Glutamatergic neuron (in vitro differentiated cells): ENCODE data around the gene ZNF282. TPM values are rescaled to one million over a fixed set of nuclear protein-coding genes. Genes with fewer than 3 reads are reported as not detected.
"Not testable (repeated sequence)": the region's sequence is repeated elsewhere in the genome, so short reads cannot be mapped to it uniquely, and the experiment has no call there.

Source experiments
- DNase-seq: peaks from one replicate; pipeline ENCODE4 v3.0.0; 2022
- H3K27ac Mint-ChIP-seq: one replicate; pipeline ENCODE4 v1.8.0; 2020; ENCODE audit warnings: mild to moderate bottlenecking, mixed read lengths, inconsistent platforms; ENCODE audit not compliant: unreplicated experiment
- H3K27me3 Mint-ChIP-seq: one replicate; pipeline ENCODE4 v1.8.0; 2020; ENCODE audit warnings: mild to moderate bottlenecking, moderate library complexity, mixed read lengths, inconsistent platforms; ENCODE audit not compliant: unreplicated experiment
- H3K36me3 Mint-ChIP-seq: one replicate; pipeline ENCODE4 v1.8.0; 2020; ENCODE audit warnings: mild to moderate bottlenecking, mixed read lengths, inconsistent platforms; ENCODE audit not compliant: unreplicated experiment
- H3K4me1 Mint-ChIP-seq: one replicate; pipeline ENCODE4 v1.8.0; 2020; ENCODE audit warnings: mild to moderate bottlenecking, low read depth, mixed read lengths, inconsistent platforms; ENCODE audit not compliant: unreplicated experiment
- H3K4me3 Mint-ChIP-seq: one replicate; pipeline ENCODE4 v1.8.0; 2020; ENCODE audit warnings: mild to moderate bottlenecking, mixed read lengths, inconsistent platforms; ENCODE audit not compliant: unreplicated experiment
- H3K9me3 Mint-ChIP-seq: one replicate; pipeline ENCODE4 v1.8.0; 2020; ENCODE audit warnings: mild to moderate bottlenecking, moderate library complexity, mixed read lengths, inconsistent platforms; ENCODE audit not compliant: unreplicated experiment
- CTCF ChIP-seq: fragments of 200-600 bp; sonication (generic); IDR thresholded peaks from one replicate; pipeline ENCODE4 v1.5.0; 2021; ENCODE audit not compliant: partially characterized antibody, unreplicated experiment
- total RNA-seq: library from RNA; stranded (reverse); fragmentation: NEBNext Ultra II Directional; extraction: Animal tissue kit (Norgen Biotek cat#: 25700); gene quantifications from one replicate; pipeline ENCODE4 v1.2.1, GENCODE V29; 2021; ENCODE audit not compliant: unreplicated experiment

ZNF282 gene
- total RNA-seq, 1 donor from 2014 or later, result 22.9 TPM

GRCh38 chr7:149245244-149245643 is 49.9 kb downstream of the ZNF282 start:
- Mint-ChIP-seq H3K4me1 (peaks cover 4% of the 10 kb centered on the region), H3K4me3 (no peak overlapping the region), H3K27me3 (no peaks in the 10 kb centered on the region), H3K9me3 (peaks cover 3% of the 10 kb centered on the region), H3K27ac (no peak overlapping the region), H3K36me3 (peaks cover 8% of the 10 kb centered on the region)
- TF ChIP-seq CTCF, result no peak
- DNase-seq, result no peak

- Mint-ChIP-seq H3K4me3 (no peak overlapping the region), H3K4me1 (peaks cover under 1% of the 10 kb centered on the region), H3K27me3 (no peaks in the 10 kb centered on the region), H3K36me3 (peaks cover 8% of the 10 kb centered on the region), H3K27ac (no peak overlapping the region), H3K9me3 (peaks cover 3% of the 10 kb centered on the region)
- DNase-seq, result no peak
- no peak for TF ChIP-seq CTCF
These were observed 50.4 kb downstream of the ZNF282 start for GRCh38 chr7:149245744-149246143.

- H3K27ac Mint-ChIP-seq, result no peak overlapping the region
- no peaks in the 10 kb centered on the region for H3K9me3 Mint-ChIP-seq
- no peak overlapping the region for H3K4me3 Mint-ChIP-seq
- DNase-seq, result no peak
- TF ChIP-seq CTCF, result no peak
- H3K36me3 Mint-ChIP-seq, result peaks cover 5% of the 10 kb centered on the region
- no peaks in the 10 kb centered on the region for H3K27me3 Mint-ChIP-seq
- no peaks in the 10 kb centered on the region for H3K4me1 Mint-ChIP-seq
These were observed 53.4 kb downstream of the ZNF282 start for GRCh38 chr7:149248777-149249176.

- H3K27me3 Mint-ChIP-seq, H3K4me1 Mint-ChIP-seq, DNase-seq, H3K4me3 Mint-ChIP-seq, H3K36me3 Mint-ChIP-seq, H3K9me3 Mint-ChIP-seq, H3K27ac Mint-ChIP-seq: not testable (repeated sequence)
These were observed 54.8 kb downstream of the ZNF282 start for GRCh38 chr7:149250151-149250550.

- H3K4me1 Mint-ChIP-seq, H3K36me3 Mint-ChIP-seq: not testable (repeated sequence)
These were observed 56.2 kb downstream of the ZNF282 start for GRCh38 chr7:149251518-149251917.

GRCh38 chr7:149252378-149252777 is 57.0 kb downstream of the ZNF282 start:
- no peak overlapping the region for H3K27ac Mint-ChIP-seq
- peaks cover 7% of the 10 kb centered on the region for H3K4me1 Mint-ChIP-seq
- H3K4me3 Mint-ChIP-seq, result no peak overlapping the region
- no peak for DNase-seq
- TF ChIP-seq CTCF, result no peak
- H3K9me3 Mint-ChIP-seq, result no peaks in the 10 kb centered on the region
- no peaks in the 10 kb centered on the region for H3K27me3 Mint-ChIP-seq
- H3K36me3 Mint-ChIP-seq, result peaks cover 5% of the 10 kb centered on the region

More at GRCh38 chr7:149251518-149251917, 56.2 kb downstream of the ZNF282 start:
- not testable (repeated sequence) for H3K27me3 Mint-ChIP-seq, H3K27ac Mint-ChIP-seq, H3K4me3 Mint-ChIP-seq, H3K9me3 Mint-ChIP-seq, DNase-seq
